Measurements from ENCODE around the gene PRKG1. TPM values are rescaled to one million over a fixed set of nuclear protein-coding genes. Genes with fewer than 3 reads are reported as not detected.

Gene PRKG1
- total and polyA plus RNA-seq, 4 donors = 0.46 to 5.1 (median 1.5) TPM

DNA sequence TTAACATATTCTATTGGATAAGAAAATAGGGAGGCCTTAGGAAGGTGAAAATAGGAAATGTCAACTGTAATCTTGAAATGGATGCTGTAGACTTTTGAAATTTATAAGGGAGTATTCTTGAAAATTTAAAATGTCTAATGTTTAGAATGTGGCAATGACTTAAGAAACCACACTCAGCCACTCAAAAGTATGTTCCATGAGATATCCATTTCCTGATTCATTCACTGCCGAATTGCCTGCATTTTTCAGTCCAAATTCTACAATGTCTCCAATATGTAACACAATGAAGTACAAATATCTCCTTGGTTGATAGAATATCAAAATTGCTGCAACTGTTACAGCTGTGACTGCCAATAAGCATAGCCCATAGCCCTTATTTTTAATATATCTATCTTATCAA lies 25.9 kb downstream of the PRKG1 start:
- Histone ChIP-seq H3K9me3 (ENCODE audit: control insufficient read depth in 4 of 4, low read length in 3 of 4) (no peaks in the 10 kb centered on the region), H3K36me3 (ENCODE audit: control insufficient read depth in 4 of 4, insufficient read depth in 3 of 4, low read depth in 1 of 4, low read length in 3 of 4) (no peaks in the 10 kb centered on the region), H3K4me1 (ENCODE audit: control insufficient read depth in 4 of 4, insufficient read depth in 4 of 4, low read length in 3 of 4) (no peaks in the 10 kb centered on the region), H3K9ac (ENCODE audit: low read depth in 1 of 2, low read length in 2 of 2) (no peak overlapping the region), H3K4me3 (ENCODE audit: low read depth in 1 of 3, low read length in 3 of 3) (no peak overlapping the region), H3K27ac (ENCODE audit: low read depth in 1 of 2, low read length in 2 of 2) (no peak overlapping the region), H3K27me3 (ENCODE audit: control insufficient read depth in 4 of 4, insufficient read depth in 4 of 4, low read length in 3 of 4) (peaks cover 0 to 3% (median 1%) of the 10 kb centered on the region in 4 donors)
- WGBS = 78% methylated on average over 1 of the region's 1 CpG
- no peak for DNase-seq (ENCODE audit: low spot score)
- TF ChIP-seq SP1 (IDR thresholded peaks at IDR 0.05) (no peak), EGR1 (IDR thresholded peaks at IDR 0.05; ENCODE audit: low read depth in 2 of 2) (no peak), JUND (IDR thresholded peaks at IDR 0.05) (no peak), RAD21 (IDR thresholded peaks at IDR 0.05) (no peak), TAF1 (conservative IDR thresholded peaks at IDR 0.05) (no peak), FOXA1 (IDR thresholded peaks at IDR 0.05) (no peak), GABPA (IDR thresholded peaks at IDR 0.05 in 1 of 2, conservative IDR thresholded peaks at IDR 0.05 in 1 of 2) (no peak), ATF3 (IDR thresholded peaks at IDR 0.05) (no peak), HNF4A (conservative IDR thresholded peaks at IDR 0.05) (no peak), HNF4G (IDR thresholded peaks at IDR 0.05) (no peak)
- TF ChIP-seq, protein P1, sequence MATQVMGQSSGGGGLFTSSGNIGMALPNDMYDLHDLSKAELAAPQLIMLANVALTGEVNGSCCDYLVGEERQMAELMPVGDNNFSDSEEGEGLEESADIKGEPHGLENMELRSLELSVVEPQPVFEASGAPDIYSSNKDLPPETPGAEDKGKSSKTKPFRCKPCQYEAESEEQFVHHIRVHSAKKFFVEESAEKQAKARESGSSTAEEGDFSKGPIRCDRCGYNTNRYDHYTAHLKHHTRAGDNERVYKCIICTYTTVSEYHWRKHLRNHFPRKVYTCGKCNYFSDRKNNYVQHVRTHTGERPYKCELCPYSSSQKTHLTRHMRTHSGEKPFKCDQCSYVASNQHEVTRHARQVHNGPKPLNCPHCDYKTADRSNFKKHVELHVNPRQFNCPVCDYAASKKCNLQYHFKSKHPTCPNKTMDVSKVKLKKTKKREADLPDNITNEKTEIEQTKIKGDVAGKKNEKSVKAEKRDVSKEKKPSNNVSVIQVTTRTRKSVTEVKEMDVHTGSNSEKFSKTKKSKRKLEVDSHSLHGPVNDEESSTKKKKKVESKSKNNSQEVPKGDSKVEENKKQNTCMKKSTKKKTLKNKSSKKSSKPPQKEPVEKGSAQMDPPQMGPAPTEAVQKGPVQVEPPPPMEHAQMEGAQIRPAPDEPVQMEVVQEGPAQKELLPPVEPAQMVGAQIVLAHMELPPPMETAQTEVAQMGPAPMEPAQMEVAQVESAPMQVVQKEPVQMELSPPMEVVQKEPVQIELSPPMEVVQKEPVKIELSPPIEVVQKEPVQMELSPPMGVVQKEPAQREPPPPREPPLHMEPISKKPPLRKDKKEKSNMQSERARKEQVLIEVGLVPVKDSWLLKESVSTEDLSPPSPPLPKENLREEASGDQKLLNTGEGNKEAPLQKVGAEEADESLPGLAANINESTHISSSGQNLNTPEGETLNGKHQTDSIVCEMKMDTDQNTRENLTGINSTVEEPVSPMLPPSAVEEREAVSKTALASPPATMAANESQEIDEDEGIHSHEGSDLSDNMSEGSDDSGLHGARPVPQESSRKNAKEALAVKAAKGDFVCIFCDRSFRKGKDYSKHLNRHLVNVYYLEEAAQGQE (IDR thresholded peaks at IDR 0.05) = no peak
- TF ChIP-seq, protein P2, sequence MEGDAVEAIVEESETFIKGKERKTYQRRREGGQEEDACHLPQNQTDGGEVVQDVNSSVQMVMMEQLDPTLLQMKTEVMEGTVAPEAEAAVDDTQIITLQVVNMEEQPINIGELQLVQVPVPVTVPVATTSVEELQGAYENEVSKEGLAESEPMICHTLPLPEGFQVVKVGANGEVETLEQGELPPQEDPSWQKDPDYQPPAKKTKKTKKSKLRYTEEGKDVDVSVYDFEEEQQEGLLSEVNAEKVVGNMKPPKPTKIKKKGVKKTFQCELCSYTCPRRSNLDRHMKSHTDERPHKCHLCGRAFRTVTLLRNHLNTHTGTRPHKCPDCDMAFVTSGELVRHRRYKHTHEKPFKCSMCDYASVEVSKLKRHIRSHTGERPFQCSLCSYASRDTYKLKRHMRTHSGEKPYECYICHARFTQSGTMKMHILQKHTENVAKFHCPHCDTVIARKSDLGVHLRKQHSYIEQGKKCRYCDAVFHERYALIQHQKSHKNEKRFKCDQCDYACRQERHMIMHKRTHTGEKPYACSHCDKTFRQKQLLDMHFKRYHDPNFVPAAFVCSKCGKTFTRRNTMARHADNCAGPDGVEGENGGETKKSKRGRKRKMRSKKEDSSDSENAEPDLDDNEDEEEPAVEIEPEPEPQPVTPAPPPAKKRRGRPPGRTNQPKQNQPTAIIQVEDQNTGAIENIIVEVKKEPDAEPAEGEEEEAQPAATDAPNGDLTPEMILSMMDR (IDR thresholded peaks at IDR 0.05; ENCODE audit: low read depth, low read length, missing input control) = no peak

GRCh38 chr10:51103554-51104217 lies 29.4 kb downstream of the PRKG1 start:
- peaks cover 0 to 7% (median 0%) of the 10 kb centered on the region in 4 donors for H3K27me3 ChIP-seq (ENCODE audit: control insufficient read depth in 4 of 4, insufficient read depth in 4 of 4, low read length in 3 of 4)
- H3K4me1 ChIP-seq (ENCODE audit: control insufficient read depth in 4 of 4, insufficient read depth in 4 of 4, low read length in 3 of 4) = no peaks in the 10 kb centered on the region
- H3K36me3 ChIP-seq (ENCODE audit: control insufficient read depth in 4 of 4, insufficient read depth in 3 of 4, low read depth in 1 of 4, low read length in 3 of 4) = no peaks in the 10 kb centered on the region
- no peak overlapping the region for H3K27ac ChIP-seq (ENCODE audit: low read depth in 1 of 2, low read length in 2 of 2)
- TF ChIP-seq FOXA2 (IDR thresholded peaks at IDR 0.05) (no peak), GABPA (IDR thresholded peaks at IDR 0.05 in 1 of 2, conservative IDR thresholded peaks at IDR 0.05 in 1 of 2) (no peak), RXRA (IDR thresholded peaks at IDR 0.05) (no peak), RAD21 (IDR thresholded peaks at IDR 0.05) (no peak), SP1 (IDR thresholded peaks at IDR 0.05) (no peak), YY1 (IDR thresholded peaks at IDR 0.05) (no peak), JUND (IDR thresholded peaks at IDR 0.05) (no peak), TAF1 (conservative IDR thresholded peaks at IDR 0.05) (no peak), FOXA1 (IDR thresholded peaks at IDR 0.05) (no peak), ATF3 (IDR thresholded peaks at IDR 0.05) (no peak), HNF4A (conservative IDR thresholded peaks at IDR 0.05) (no peak), NR2F2 (IDR thresholded peaks at IDR 0.05) (no peak), HNF4G (IDR thresholded peaks at IDR 0.05) (no peak), ZBTB33 (IDR thresholded peaks at IDR 0.05) (no peak), EGR1 (IDR thresholded peaks at IDR 0.05; ENCODE audit: low read depth in 2 of 2) (no peak)
- TF ChIP-seq, protein P3, sequence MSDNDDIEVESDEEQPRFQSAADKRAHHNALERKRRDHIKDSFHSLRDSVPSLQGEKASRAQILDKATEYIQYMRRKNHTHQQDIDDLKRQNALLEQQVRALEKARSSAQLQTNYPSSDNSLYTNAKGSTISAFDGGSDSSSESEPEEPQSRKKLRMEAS (IDR thresholded peaks at IDR 0.05) = no peak
- TF ChIP-seq, protein P1 (IDR thresholded peaks at IDR 0.05) = no peak
- no peak overlapping the region for H3K9ac ChIP-seq (ENCODE audit: low read depth in 1 of 2, low read length in 2 of 2)
- no peak for DNase-seq (ENCODE audit: low spot score)
- H3K4me3 ChIP-seq (ENCODE audit: low read depth in 1 of 3, low read length in 3 of 3) = no peak overlapping the region
- no peaks in the 10 kb centered on the region for H3K9me3 ChIP-seq (ENCODE audit: control insufficient read depth in 4 of 4, low read length in 3 of 4)
- 74% methylated on average over 3 of the region's 3 CpGs for WGBS
